Measurements from ENCODE around the gene SGK1.

DNA sequence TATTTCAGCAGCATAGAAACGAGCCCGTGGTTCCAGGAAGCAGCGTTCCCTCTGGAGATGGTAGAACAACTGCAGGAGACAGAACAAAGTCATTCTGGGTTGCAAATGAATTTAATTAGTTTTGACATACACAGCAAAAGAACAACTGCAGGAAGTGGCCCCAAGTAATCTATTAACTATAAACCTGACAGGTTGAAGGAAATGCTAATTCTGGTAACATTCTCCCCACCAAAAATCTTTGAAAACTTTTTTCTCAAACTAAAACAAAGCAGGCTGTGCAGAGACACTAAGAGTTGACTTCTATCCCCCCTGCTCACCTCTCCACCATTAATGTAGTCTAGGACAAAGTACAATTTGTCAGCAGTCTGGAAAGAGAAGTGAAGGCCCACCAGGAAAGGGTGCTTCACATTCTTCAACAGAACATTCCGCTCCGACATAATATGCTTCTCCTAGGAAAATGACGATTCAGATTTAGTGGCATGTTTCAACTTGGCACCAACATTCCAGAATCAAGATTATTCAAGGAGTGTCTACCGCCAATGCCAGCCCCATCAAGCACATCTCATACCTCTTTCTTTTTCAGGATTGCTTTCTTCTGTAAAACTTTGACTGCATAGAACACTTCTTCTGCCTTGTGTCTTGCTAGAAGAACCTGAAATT, 145.1 kb downstream of the SGK1 start:
- TF ChIP-seq, protein P1, sequence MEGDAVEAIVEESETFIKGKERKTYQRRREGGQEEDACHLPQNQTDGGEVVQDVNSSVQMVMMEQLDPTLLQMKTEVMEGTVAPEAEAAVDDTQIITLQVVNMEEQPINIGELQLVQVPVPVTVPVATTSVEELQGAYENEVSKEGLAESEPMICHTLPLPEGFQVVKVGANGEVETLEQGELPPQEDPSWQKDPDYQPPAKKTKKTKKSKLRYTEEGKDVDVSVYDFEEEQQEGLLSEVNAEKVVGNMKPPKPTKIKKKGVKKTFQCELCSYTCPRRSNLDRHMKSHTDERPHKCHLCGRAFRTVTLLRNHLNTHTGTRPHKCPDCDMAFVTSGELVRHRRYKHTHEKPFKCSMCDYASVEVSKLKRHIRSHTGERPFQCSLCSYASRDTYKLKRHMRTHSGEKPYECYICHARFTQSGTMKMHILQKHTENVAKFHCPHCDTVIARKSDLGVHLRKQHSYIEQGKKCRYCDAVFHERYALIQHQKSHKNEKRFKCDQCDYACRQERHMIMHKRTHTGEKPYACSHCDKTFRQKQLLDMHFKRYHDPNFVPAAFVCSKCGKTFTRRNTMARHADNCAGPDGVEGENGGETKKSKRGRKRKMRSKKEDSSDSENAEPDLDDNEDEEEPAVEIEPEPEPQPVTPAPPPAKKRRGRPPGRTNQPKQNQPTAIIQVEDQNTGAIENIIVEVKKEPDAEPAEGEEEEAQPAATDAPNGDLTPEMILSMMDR (IDR thresholded peaks at IDR 0.05; ENCODE audit: low read depth, low read length, poor library complexity, severe bottlenecking): no peak
- no peak for TF ChIP-seq EZH2phosphoT487 (IDR thresholded peaks at IDR 0.05; ENCODE audit: borderline replicate concordance, low read length)

All from DOHH2 (cell line).